Astrocyte (in vitro differentiated cells and primary cell): ENCODE results near the gene PHB1. TPM values are rescaled to one million over a fixed set of nuclear protein-coding genes. Genes with fewer than 3 reads are reported as not detected.

ENCODE experiments used
- DNase-seq: peaks from one replicate; pipeline ENCODE4 v3.0.0-alpha.2; 2010; ENCODE audit warnings: low read depth
- FAIRE-seq: peaks from 2 replicates; lab custom pipeline; 2011; peaks lifted over from hg19 to GRCh38; lab: Jason Lieb, UNC
- H2AFZ ChIP-seq: 2 replicates; pipeline ENCODE4 v1.6.0; 2012; ENCODE audit warnings: low read depth, low read length, inconsistent platforms
- H3K27ac ChIP-seq: 2 replicates; pipeline ENCODE4 v1.5.1; 2011; ENCODE audit warnings: low read depth, low read length, inconsistent platforms
- H3K27me3 ChIP-seq: 2 replicates; pipeline ENCODE4 v1.6.0; 2011; ENCODE audit warnings: low read length, inconsistent platforms; ENCODE audit not compliant: insufficient read depth
- H3K36me3 ChIP-seq: 2 replicates; pipeline ENCODE4 v1.5.1; 2011; ENCODE audit warnings: low read length, inconsistent platforms; ENCODE audit not compliant: insufficient read depth
- H3K4me1 ChIP-seq: 2 replicates; pipeline ENCODE4 v1.5.1; 2011; ENCODE audit warnings: low read length, inconsistent platforms; ENCODE audit not compliant: insufficient read depth
- H3K4me2 ChIP-seq: 2 replicates; pipeline ENCODE4 v1.6.0; 2012; ENCODE audit warnings: low read length, inconsistent platforms
- H3K4me3 ChIP-seq: 2 replicates; pipeline ENCODE4 v1.5.1; 2011; ENCODE audit warnings: low read depth, mild to moderate bottlenecking, low read length, inconsistent platforms; ENCODE audit not compliant: insufficient read depth
- H3K79me2 ChIP-seq: 2 replicates; pipeline ENCODE4 v1.6.0; 2012; ENCODE audit warnings: mild to moderate bottlenecking, low read length, inconsistent platforms; ENCODE audit not compliant: insufficient read depth
- H3K9ac ChIP-seq: 2 replicates; pipeline ENCODE4 v1.6.0; 2012; ENCODE audit warnings: mild to moderate bottlenecking, low read length, inconsistent platforms
- H3K9me3 ChIP-seq: 2 replicates; pipeline ENCODE4 v1.5.1; 2012; ENCODE audit warnings: low read depth, mild to moderate bottlenecking, low read length, inconsistent platforms; ENCODE audit not compliant: insufficient read depth
- H4K20me1 ChIP-seq: 2 replicates; pipeline ENCODE4 v1.6.0; 2012; ENCODE audit warnings: low read length, inconsistent platforms; ENCODE audit not compliant: insufficient read depth
- H3K27ac Mint-ChIP-seq: one replicate; pipeline ENCODE4 v1.8.0; 2021; ENCODE audit warnings: mild to moderate bottlenecking, mixed read lengths; ENCODE audit not compliant: unreplicated experiment
- H3K27me3 Mint-ChIP-seq: one replicate; pipeline ENCODE4 v1.8.0; 2021; ENCODE audit warnings: low read depth, mixed read lengths; ENCODE audit not compliant: unreplicated experiment
- H3K36me3 Mint-ChIP-seq: one replicate; pipeline ENCODE4 v1.8.0; 2021; ENCODE audit warnings: low read depth, mixed read lengths; ENCODE audit not compliant: unreplicated experiment
- H3K4me1 Mint-ChIP-seq: one replicate; pipeline ENCODE4 v1.8.0; 2021; ENCODE audit warnings: low read depth, mixed read lengths; ENCODE audit not compliant: unreplicated experiment
- H3K4me3 Mint-ChIP-seq: one replicate; pipeline ENCODE4 v1.8.0; 2021; ENCODE audit warnings: mild to moderate bottlenecking, moderate library complexity, mixed read lengths; ENCODE audit not compliant: unreplicated experiment
- H3K9me3 Mint-ChIP-seq: one replicate; pipeline ENCODE4 v1.8.0; 2021; ENCODE audit warnings: mild to moderate bottlenecking, mixed read lengths; ENCODE audit not compliant: unreplicated experiment
- EZH2 ChIP-seq: IDR thresholded peaks from 2 replicates; pipeline ENCODE4 v1.6.1; 2012; ENCODE audit warnings: mild to moderate bottlenecking, low read length, inconsistent platforms; ENCODE audit not compliant: insufficient read depth
- total RNA-seq: library from RNA; stranded (reverse); gene quantifications from 2 replicates; pipeline ENCODE4 v1.2.1, GENCODE V29; 2021
- TF ChIP-seq, protein P1 (sequence below): IDR thresholded peaks from 2 replicates; pipeline ENCODE4 v1.5.1; 2011; ENCODE audit warnings: low read depth, mild to moderate bottlenecking, inconsistent platforms, low read length, moderate library complexity; ENCODE audit not compliant: insufficient read depth

The PHB1 gene
- total RNA-seq, 1 donor from 2014 or later, result 227 TPM

DNA sequence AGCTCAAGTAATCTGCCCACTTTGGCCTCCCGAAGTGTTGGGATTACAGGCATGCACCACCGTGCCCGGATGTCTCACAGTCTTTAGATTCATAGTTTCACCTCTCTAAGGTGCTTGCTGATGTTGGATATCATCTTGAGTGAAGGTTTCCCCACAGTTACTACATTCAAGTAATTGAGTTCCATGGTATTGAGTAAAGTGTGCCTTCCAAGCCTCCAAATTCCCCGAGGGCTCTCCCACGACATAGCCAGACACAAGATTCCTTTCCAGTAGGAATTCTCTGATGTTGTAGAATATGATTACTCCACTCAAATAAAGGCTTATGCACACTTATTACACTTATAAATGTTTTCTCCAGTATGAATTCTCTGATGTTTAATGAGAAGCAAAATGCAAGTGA lies 36.4 kb downstream of the PHB1 start:
- Mint-ChIP-seq H3K27me3 (peaks cover 27% of the 10 kb centered on the region), H3K4me3 (no peak overlapping the region), H3K4me1 (no peaks in the 10 kb centered on the region), H3K9me3 (peaks cover 28% of the 10 kb centered on the region), H3K36me3 (peaks cover 19% of the 10 kb centered on the region), H3K27ac (no peak overlapping the region)
- no peaks in the 10 kb centered on the region for H3K4me1 ChIP-seq
- H3K4me3 ChIP-seq, result no peak overlapping the region
- no peak overlapping the region for H3K4me2 ChIP-seq
- no peaks in the 10 kb centered on the region for H3K79me2 ChIP-seq
- H3K9ac ChIP-seq, result no peak overlapping the region
- H3K27me3 ChIP-seq, result no peaks in the 10 kb centered on the region
- no peak for DNase-seq
- no peak for TF ChIP-seq EZH2
- TF ChIP-seq, protein P1, sequence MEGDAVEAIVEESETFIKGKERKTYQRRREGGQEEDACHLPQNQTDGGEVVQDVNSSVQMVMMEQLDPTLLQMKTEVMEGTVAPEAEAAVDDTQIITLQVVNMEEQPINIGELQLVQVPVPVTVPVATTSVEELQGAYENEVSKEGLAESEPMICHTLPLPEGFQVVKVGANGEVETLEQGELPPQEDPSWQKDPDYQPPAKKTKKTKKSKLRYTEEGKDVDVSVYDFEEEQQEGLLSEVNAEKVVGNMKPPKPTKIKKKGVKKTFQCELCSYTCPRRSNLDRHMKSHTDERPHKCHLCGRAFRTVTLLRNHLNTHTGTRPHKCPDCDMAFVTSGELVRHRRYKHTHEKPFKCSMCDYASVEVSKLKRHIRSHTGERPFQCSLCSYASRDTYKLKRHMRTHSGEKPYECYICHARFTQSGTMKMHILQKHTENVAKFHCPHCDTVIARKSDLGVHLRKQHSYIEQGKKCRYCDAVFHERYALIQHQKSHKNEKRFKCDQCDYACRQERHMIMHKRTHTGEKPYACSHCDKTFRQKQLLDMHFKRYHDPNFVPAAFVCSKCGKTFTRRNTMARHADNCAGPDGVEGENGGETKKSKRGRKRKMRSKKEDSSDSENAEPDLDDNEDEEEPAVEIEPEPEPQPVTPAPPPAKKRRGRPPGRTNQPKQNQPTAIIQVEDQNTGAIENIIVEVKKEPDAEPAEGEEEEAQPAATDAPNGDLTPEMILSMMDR, result no peak
- H3K36me3 ChIP-seq, result no peaks in the 10 kb centered on the region
- H2AFZ ChIP-seq, result no peak overlapping the region
- H3K9me3 ChIP-seq, result peaks cover 5% of the 10 kb centered on the region
- H4K20me1 ChIP-seq, result no peaks in the 10 kb centered on the region
- FAIRE-seq, result no peak
- H3K27ac ChIP-seq, result no peak overlapping the region

DNA sequence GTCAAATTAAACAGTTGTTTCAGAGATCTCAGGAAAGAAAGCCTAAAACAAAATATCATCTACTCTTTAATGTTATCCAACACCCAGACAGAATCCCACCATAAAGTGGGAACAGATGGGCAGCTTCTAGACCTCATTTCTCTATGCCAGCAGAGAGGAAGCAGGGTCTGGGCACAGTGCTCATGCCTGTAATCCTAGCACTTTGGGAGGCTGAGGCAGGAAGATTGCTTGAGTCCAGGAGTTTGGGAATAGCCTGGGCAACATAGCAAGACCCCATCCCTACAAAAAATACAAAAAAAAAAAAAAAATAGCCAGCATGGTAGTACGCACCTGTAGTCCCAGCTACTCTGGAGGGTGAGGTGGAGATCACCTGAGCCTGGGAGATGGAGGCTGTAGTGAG lies 39.1 kb downstream of the PHB1 start:
- Histone ChIP-seq H3K9ac (no peak overlapping the region), H3K4me2 (no peak overlapping the region), H3K4me3 (no peak overlapping the region), H2AFZ (no peak overlapping the region), H3K27ac (no peak overlapping the region), H3K36me3 (no peaks in the 10 kb centered on the region), H3K79me2 (no peaks in the 10 kb centered on the region), H3K4me1 (no peaks in the 10 kb centered on the region), H3K9me3 (peaks cover 5% of the 10 kb centered on the region), H4K20me1 (no peaks in the 10 kb centered on the region), H3K27me3 (no peaks in the 10 kb centered on the region)
- H3K9me3 Mint-ChIP-seq, result peaks cover 22% of the 10 kb centered on the region
- peaks cover 8% of the 10 kb centered on the region for H3K27me3 Mint-ChIP-seq
- no peaks in the 10 kb centered on the region for H3K4me1 Mint-ChIP-seq
- no peak overlapping the region for H3K27ac Mint-ChIP-seq
- H3K36me3 Mint-ChIP-seq, result peaks cover 13% of the 10 kb centered on the region
- no peak for DNase-seq
- no peak for FAIRE-seq
- TF ChIP-seq EZH2, result no peak
- TF ChIP-seq, protein P1, result no peak
- H3K4me3 Mint-ChIP-seq, result peak overlapping the region; percentile 16

DNA sequence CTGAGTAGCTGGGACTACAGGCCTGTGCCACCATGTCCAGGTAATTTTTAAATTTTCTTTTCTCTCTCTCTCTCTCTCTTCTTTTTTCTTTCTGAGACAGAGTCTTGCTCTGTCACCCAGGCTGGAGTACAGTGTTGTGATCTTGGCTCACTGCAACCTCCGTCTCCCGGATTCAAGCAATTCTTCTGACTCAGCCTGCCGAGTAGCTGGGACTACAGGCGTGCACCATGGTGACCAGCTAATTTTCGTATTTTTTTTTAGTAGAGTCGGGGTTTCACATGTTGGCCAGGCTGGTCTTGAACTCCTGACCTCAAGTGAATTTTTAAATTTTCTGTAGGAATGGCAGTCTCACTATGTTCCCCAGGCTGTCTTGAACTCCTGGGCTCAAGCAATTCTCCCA lies 41.6 kb downstream of the PHB1 start:
- Histone ChIP-seq H3K4me3 (no peak overlapping the region), H3K4me1 (no peaks in the 10 kb centered on the region), H3K4me2 (no peak overlapping the region), H4K20me1 (no peaks in the 10 kb centered on the region), H3K9me3 (no peaks in the 10 kb centered on the region), H3K79me2 (no peaks in the 10 kb centered on the region), H2AFZ (no peak overlapping the region), H3K27ac (no peak overlapping the region), H3K9ac (no peak overlapping the region), H3K36me3 (no peaks in the 10 kb centered on the region), H3K27me3 (no peaks in the 10 kb centered on the region)
- peaks cover 8% of the 10 kb centered on the region for H3K9me3 Mint-ChIP-seq
- DNase-seq, result no peak
- no peak overlapping the region for H3K27ac Mint-ChIP-seq
- H3K27me3 Mint-ChIP-seq, result no peaks in the 10 kb centered on the region
- no peak overlapping the region for H3K4me3 Mint-ChIP-seq
- H3K36me3 Mint-ChIP-seq, result peaks cover 5% of the 10 kb centered on the region
- TF ChIP-seq EZH2, result no peak
- TF ChIP-seq, protein P1, result no peak
- no peak for FAIRE-seq
- H3K4me1 Mint-ChIP-seq, result no peaks in the 10 kb centered on the region
